Loucy (cell line): ENCODE measurements around the gene PDCD10.
A peak's percentile ranks its signal among the peaks of the same experiment; 100 is the strongest.

ENCODE experiments used
- H2AFZ ChIP-seq: fragments of 200-600 bp; sonication (generic); 2 replicates; pipeline ENCODE4 v1.6.0; 2016; ENCODE audit warnings: antibody characterized with exemption, mild to moderate bottlenecking, low read length, moderate library complexity
- H3F3A ChIP-seq: fragments of 200-600 bp; 2 replicates; pipeline ENCODE4 v1.6.0; 2016; ENCODE audit warnings: antibody characterized with exemption, low read depth, mild to moderate bottlenecking
- H3K27me3 ChIP-seq: fragments of 200-600 bp; sonication (generic); 2 replicates; pipeline ENCODE4 v1.6.1; 2014; ENCODE audit warnings: low read length, mild to moderate bottlenecking; ENCODE audit not compliant: insufficient read depth, poor library complexity, severe bottlenecking
- H3K36me3 ChIP-seq: fragments of 200-600 bp; sonication (generic); 2 replicates; pipeline ENCODE4 v1.6.1; 2016; ENCODE audit warnings: low read length; ENCODE audit not compliant: insufficient read depth
- H3K4me1 ChIP-seq: fragments of 200-600 bp; sonication (generic); 2 replicates; pipeline ENCODE4 v1.5.1; 2014; ENCODE audit warnings: low read length, mild to moderate bottlenecking; ENCODE audit not compliant: insufficient read depth, poor library complexity, severe bottlenecking
- H3K4me2 ChIP-seq: fragments of 200-600 bp; sonication (generic); 2 replicates; pipeline ENCODE4 v1.6.0; 2014; ENCODE audit warnings: antibody characterized with exemption, low read length, low read depth, mild to moderate bottlenecking; ENCODE audit not compliant: poor library complexity, severe bottlenecking
- H3K4me3 ChIP-seq: fragments of 200-600 bp; sonication (generic); 2 replicates; pipeline ENCODE4 v1.5.1; 2014; ENCODE audit warnings: low read length, mild to moderate bottlenecking, mixed read lengths; ENCODE audit not compliant: poor library complexity, severe bottlenecking
- H3K79me2 ChIP-seq: fragments of 200-600 bp; sonication (generic); 2 replicates; pipeline ENCODE4 v1.6.1; 2014; ENCODE audit warnings: low read length; ENCODE audit not compliant: insufficient read depth
- H3K9ac ChIP-seq: fragments of 200-600 bp; sonication (generic); 2 replicates; pipeline ENCODE4 v1.6.0; 2014; ENCODE audit warnings: mild to moderate bottlenecking, low read depth, low read length, moderate library complexity; ENCODE audit not compliant: poor library complexity, severe bottlenecking
- H3K9me2 ChIP-seq: fragments of 200-600 bp; sonication (generic); replicated peaks from 2 replicates; pipeline ENCODE4 v1.6.1; 2016; ENCODE audit warnings: low read depth, low read length, mixed read lengths
- H3K9me3 ChIP-seq: fragments of 200-600 bp; sonication (generic); 2 replicates; pipeline ENCODE4 v1.6.1; 2014; ENCODE audit warnings: mild to moderate bottlenecking, antibody characterized with exemption, low read length, low read depth; ENCODE audit not compliant: insufficient read depth
- H4K20me1 ChIP-seq: fragments of 200-600 bp; sonication (generic); 2 replicates; pipeline ENCODE4 v1.6.0; 2014; ENCODE audit warnings: antibody characterized with exemption, low read length, mild to moderate bottlenecking; ENCODE audit not compliant: insufficient read depth, poor library complexity, severe bottlenecking
- EZH2phosphoT487 ChIP-seq: fragments of 200-600 bp; IDR thresholded peaks from 2 replicates; pipeline ENCODE4 v1.6.1; 2018; ENCODE audit warnings: antibody characterized with exemption, mild to moderate bottlenecking, moderate library complexity, borderline replicate concordance
- TF ChIP-seq, protein P1 (sequence below): fragments of 200-600 bp; sonication (generic); conservative IDR thresholded peaks from 2 replicates; pipeline ENCODE4 v1.5.1; 2014; ENCODE audit warnings: mild to moderate bottlenecking, antibody characterized with exemption, low read length

The PDCD10 gene

DNA sequence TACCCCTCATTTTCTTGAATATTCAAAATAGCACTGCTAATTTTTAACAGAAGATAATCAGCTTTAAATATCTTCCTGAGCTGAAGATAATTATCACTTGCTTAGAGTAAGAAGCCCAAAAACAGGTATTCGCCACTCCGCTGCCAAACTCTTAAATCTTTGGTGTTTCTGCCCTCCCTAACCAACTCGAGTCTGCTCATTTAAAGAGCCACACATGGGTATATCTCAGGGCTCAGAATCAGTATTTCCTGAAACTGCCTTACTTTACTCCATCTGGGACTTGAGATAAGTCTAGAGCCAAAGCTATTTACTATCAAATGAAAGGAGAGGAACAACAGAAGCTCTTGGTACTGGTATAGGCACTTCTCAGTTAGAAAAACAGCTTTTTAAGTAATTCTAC, 10.8 kb downstream of the PDCD10 start:
- peaks cover 69% of the 10 kb centered on the region for H4K20me1 ChIP-seq
- peaks cover 92% of the 10 kb centered on the region for H3K79me2 ChIP-seq
- H2AFZ ChIP-seq: no peak overlapping the region
- TF ChIP-seq, protein P1, sequence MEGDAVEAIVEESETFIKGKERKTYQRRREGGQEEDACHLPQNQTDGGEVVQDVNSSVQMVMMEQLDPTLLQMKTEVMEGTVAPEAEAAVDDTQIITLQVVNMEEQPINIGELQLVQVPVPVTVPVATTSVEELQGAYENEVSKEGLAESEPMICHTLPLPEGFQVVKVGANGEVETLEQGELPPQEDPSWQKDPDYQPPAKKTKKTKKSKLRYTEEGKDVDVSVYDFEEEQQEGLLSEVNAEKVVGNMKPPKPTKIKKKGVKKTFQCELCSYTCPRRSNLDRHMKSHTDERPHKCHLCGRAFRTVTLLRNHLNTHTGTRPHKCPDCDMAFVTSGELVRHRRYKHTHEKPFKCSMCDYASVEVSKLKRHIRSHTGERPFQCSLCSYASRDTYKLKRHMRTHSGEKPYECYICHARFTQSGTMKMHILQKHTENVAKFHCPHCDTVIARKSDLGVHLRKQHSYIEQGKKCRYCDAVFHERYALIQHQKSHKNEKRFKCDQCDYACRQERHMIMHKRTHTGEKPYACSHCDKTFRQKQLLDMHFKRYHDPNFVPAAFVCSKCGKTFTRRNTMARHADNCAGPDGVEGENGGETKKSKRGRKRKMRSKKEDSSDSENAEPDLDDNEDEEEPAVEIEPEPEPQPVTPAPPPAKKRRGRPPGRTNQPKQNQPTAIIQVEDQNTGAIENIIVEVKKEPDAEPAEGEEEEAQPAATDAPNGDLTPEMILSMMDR: no peak
- no peak for TF ChIP-seq EZH2phosphoT487
- no peaks in the 10 kb centered on the region; the same call in 1 of the 2 replicates for H3F3A ChIP-seq
- H3K4me1 ChIP-seq: peaks cover 44% of the 10 kb centered on the region
- H3K4me3 ChIP-seq: peak overlapping the region; percentile 41
- H3K9ac ChIP-seq: peak overlapping the region; percentile 42
- no peaks in the 10 kb centered on the region for H3K9me2 ChIP-seq
- no peaks in the 10 kb centered on the region for H3K27me3 ChIP-seq
- peak overlapping the region; percentile 68 for H3K4me2 ChIP-seq
- no peaks in the 10 kb centered on the region for H3K9me3 ChIP-seq
- H3K36me3 ChIP-seq: peaks cover 26% of the 10 kb centered on the region

DNA sequence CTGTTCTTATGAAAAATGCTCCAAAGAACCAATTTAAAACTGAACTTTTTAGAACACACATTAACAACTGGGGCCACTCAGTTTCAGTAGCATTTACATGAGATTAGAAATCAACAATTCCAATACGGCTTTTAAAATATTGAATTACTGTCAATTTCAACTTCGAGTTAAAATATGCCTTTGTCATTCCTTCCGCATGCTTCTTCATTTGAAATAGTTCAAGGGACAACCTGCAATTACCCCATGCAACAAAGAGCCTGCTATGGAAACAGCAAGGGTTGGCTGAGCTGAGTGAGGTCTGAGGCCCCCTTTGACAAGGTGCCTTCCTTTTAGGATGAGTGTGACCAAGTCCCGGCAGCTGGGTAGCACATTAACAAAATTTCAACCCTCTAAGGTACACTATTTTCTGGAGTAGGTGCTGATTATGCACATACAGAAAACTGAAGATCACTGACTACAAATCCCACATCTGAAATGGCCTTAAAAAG, 11.6 kb downstream of the PDCD10 start:
- Histone ChIP-seq H3F3A (no peaks in the 10 kb centered on the region; the same call in 1 of the 2 replicates), H2AFZ (no peak overlapping the region), H3K4me2 (peak overlapping the region; percentile 68), H3K9me2 (no peaks in the 10 kb centered on the region), H3K4me1 (peaks cover 36% of the 10 kb centered on the region), H3K9me3 (no peaks in the 10 kb centered on the region), H3K9ac (no peak overlapping the region), H3K27me3 (no peaks in the 10 kb centered on the region), H3K79me2 (peaks cover 88% of the 10 kb centered on the region), H3K4me3 (peak overlapping the region; percentile 41), H3K36me3 (peaks cover 34% of the 10 kb centered on the region), H4K20me1 (peaks cover 61% of the 10 kb centered on the region)
- TF ChIP-seq, protein P1: no peak
- TF ChIP-seq EZH2phosphoT487: no peak

DNA sequence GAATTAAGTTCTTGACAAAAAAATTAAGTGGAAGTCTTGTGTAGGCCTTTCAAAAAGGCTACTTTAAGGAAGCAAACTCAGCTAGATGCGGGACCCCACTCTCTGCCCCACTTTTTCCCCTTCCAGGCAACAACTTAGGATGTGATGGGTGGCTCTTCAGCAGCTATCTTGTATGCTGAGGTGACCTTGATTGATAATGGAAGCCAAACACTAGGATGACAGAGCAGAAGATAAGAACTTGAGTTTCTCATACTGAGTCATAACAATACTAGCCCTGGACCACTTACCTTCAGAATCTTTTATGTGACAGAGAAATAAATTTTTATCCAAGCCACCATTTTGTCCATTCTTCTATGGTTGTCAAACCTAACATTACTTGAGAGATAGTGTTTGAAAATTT, 16.1 kb downstream of the PDCD10 start:
- Histone ChIP-seq H3K9me3 (no peaks in the 10 kb centered on the region), H3K27me3 (no peaks in the 10 kb centered on the region), H2AFZ (no peak overlapping the region), H3K4me2 (no peak overlapping the region), H4K20me1 (peaks cover 41% of the 10 kb centered on the region), H3K4me3 (no peak overlapping the region), H3K4me1 (peaks cover 8% of the 10 kb centered on the region), H3K79me2 (peaks cover 71% of the 10 kb centered on the region), H3F3A (no peaks in the 10 kb centered on the region), H3K9me2 (no peaks in the 10 kb centered on the region), H3K36me3 (peaks cover 54% of the 10 kb centered on the region), H3K9ac (no peak overlapping the region)
- TF ChIP-seq EZH2phosphoT487: no peak
- TF ChIP-seq, protein P1: no peak
